AG09309 (cell line): ENCODE data around the gene CNIH4.

Experiments
- DNase-seq: peaks from one replicate; pipeline ENCODE4 v3.0.0-alpha.2; 2010; ENCODE audit warnings: low read depth
- H3K4me3 ChIP-seq: 2 replicates; pipeline ENCODE4 v1.5.1; 2011; ENCODE audit warnings: mild to moderate bottlenecking, low read depth, low read length, moderate library complexity; ENCODE audit not compliant: control insufficient read depth
- CTCF ChIP-seq: IDR thresholded peaks from 2 replicates; pipeline ENCODE4 v1.5.1; 2011; ENCODE audit warnings: mild to moderate bottlenecking, low read depth, low read length, inconsistent platforms; ENCODE audit not compliant: insufficient read depth, control insufficient read depth; ENCODE audit errors: missing control alignments

The CNIH4 gene

DNA sequence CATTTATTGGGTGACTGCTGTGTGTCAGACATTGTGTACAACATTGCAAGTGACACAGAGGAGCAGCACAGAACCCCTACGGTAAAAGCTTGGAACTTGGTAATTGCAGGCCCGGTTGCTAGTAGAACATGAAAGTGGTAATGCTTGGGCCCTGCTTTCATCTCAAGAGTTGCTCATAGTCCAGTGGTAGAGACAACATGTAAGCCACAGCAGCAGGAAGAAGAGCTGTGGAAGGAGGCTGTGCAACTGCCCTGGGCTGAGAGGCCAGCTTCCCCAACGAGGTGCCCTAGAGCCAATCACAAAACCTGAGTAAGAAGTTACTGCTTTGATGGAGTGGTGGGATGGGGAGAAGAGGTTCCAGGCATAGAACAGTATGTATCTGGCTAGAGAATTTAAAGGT, 18.4 kb downstream of the CNIH4 start:
- H3K4me3 ChIP-seq = no peak overlapping the region
- no peak for TF ChIP-seq CTCF
- DNase-seq = no peak

DNA sequence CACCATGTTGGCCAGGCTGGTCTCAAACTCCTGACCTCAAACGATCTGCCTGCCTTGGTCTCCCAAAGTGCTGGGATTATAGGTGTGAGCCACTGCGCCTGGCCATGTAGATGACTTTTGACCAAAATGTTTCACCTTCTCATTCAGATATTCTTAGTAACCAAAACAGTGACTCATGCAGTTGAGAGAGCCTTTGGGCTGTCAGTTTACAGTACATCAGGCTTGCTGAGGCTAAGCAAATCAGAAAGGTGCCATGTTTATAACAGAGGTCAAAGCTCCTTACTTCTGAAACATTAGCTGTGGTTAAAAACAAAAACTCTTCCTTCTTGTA, 21.0 kb downstream of the CNIH4 start:
- no peak for DNase-seq

GRCh38 chr1:224378855-224379631, 22.4 kb downstream of the CNIH4 start:
- no peak for TF ChIP-seq CTCF
- H3K4me3 ChIP-seq = no peak overlapping the region
- DNase-seq = no peak

More for the DNA sequence above, 21.0 kb downstream of the CNIH4 start:
- H3K4me3 ChIP-seq = no peak overlapping the region
- TF ChIP-seq CTCF = no peak

GRCh38 chr1:224380003-224380402, 23.3 kb downstream of the CNIH4 start:
- no peak overlapping the region for H3K4me3 ChIP-seq
- DNase-seq = no peak
- no peak for TF ChIP-seq CTCF

DNA sequence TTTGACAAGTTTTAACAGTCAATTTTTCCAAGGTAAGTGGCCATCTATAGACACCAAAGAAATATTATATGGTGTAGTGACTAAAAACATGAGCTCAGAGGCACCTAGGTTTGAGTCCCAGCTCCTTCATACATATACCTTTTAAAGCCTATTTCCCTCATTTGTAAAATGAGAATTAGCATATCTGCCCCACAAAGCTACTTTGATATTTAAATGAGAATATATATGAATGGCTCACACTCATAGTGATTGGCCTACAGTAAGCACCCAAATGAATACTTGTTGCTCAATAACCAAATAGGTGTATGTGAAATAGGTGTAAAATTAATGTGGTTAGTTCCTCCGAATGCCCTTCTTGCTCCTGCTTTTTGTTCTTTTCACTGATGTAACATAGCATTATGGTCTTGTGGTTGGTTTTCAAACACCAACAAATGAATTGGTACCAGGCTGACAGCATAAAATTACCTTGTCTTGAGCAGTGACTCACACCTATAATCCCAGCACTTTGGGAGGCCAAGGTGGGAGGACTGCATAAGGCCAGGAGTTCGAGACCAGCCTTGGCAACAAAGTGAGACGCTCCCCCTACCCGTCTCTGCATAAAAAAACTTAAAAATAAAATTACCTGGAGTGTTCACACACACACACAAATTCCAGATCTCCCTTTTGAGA, 25.3 kb downstream of the CNIH4 start:
- TF ChIP-seq CTCF = no peak
- no peak overlapping the region for H3K4me3 ChIP-seq
- no peak for DNase-seq

DNA sequence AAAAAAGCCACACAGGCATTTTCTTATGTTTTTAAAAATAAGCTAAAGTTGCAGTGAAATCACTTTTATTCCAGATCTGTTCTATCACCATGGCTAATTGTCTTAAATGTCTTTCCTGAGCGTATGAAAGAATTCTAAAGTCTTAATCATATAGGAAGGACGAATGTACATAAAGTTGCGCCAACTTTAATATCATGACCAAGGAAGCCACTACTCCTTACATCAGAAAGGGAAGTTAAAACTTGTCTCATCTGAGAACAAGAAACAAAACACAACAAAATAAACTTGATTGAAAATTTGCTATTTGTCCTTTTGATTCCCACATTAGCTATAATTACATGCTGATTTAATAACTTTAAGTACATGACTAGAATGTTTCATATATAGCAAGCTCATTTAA, 26.5 kb downstream of the CNIH4 start:
- no peak for TF ChIP-seq CTCF
- H3K4me3 ChIP-seq = no peak overlapping the region
- DNase-seq = no peak
